Colonic mucosa (tissue), 4 donors: ENCODE results near the gene ESRRG. TPM values are rescaled to one million over a fixed set of nuclear protein-coding genes. Genes with fewer than 3 reads are reported as not detected.
"Not testable (repeated sequence)": the region's sequence is repeated elsewhere in the genome, so short reads cannot be mapped to it uniquely, and the experiment has no call there.

ENCODE experiments used
- DNase-seq: peaks from one replicate; pipeline ENCODE4 v3.0.0-alpha.2; 2020
- H3K27ac ChIP-seq: fragments of 200-600 bp; one replicate; pipeline ENCODE4 v1.8.0; 2021
- H3K27me3 ChIP-seq: fragments of 200-600 bp; one replicate; pipeline ENCODE4 v1.8.0; 2021
- H3K36me3 ChIP-seq: fragments of 200-600 bp; one replicate; pipeline ENCODE4 v1.8.0; 2021
- H3K4me1 ChIP-seq: fragments of 200-600 bp; one replicate; pipeline ENCODE4 v1.8.0; 2021; ENCODE audit warnings: mild to moderate bottlenecking
- H3K4me3 ChIP-seq: fragments of 200-600 bp; one replicate; pipeline ENCODE4 v1.8.0; 2021
- H3K9ac ChIP-seq, 2 donors: one replicate each; pipeline ENCODE4 v1.7.0; 2013; ENCODE audit warnings: control low read depth in 2 of 2, low read depth in 2 of 2, low read length in 2 of 2
- H3K9me3 ChIP-seq: fragments of 200-600 bp; one replicate; pipeline ENCODE4 v1.8.0; 2021
- intact Hi-C: fragments of 100-400 bp; cut with DNase I; formaldehyde crosslinking; loops from one replicate; pipeline ENCODE4 v1.14.1; 2022
- total RNA-seq, 2 donors: library from RNA; stranded (reverse); fragmentation: NEBNext Ultra II Directional in 1 of 2; extraction: Animal tissue kit (Norgen Biotek cat#: 25700) in 1 of 2; gene quantifications; one replicate each; pipeline ENCODE4 v1.2.1, GENCODE V29; 2021
- TF ChIP-seq, protein P1 (sequence below): fragments of 200-600 bp; IDR thresholded peaks from one replicate; pipeline ENCODE4 v1.8.0; 2022; ENCODE audit warnings: antibody characterized with exemption, mild to moderate bottlenecking
- donor health status: healthy.
- donor health status: DM: no; HTN: no; CAD: no.
- donor health status: DM: no; HTN: no; CAD: no.

The ESRRG gene
- total RNA-seq, 2 donors from 2014 or later: 0.10 to 0.27 TPM

- Histone ChIP-seq H3K27ac (no peak overlapping the region), H3K9me3 (no peaks in the 10 kb centered on the region), H3K9ac (no peak overlapping the region), H3K4me3 (no peak overlapping the region), H3K27me3 (no peaks in the 10 kb centered on the region), H3K36me3 (no peaks in the 10 kb centered on the region), H3K4me1 (no peaks in the 10 kb centered on the region)
- TF ChIP-seq, protein P1, sequence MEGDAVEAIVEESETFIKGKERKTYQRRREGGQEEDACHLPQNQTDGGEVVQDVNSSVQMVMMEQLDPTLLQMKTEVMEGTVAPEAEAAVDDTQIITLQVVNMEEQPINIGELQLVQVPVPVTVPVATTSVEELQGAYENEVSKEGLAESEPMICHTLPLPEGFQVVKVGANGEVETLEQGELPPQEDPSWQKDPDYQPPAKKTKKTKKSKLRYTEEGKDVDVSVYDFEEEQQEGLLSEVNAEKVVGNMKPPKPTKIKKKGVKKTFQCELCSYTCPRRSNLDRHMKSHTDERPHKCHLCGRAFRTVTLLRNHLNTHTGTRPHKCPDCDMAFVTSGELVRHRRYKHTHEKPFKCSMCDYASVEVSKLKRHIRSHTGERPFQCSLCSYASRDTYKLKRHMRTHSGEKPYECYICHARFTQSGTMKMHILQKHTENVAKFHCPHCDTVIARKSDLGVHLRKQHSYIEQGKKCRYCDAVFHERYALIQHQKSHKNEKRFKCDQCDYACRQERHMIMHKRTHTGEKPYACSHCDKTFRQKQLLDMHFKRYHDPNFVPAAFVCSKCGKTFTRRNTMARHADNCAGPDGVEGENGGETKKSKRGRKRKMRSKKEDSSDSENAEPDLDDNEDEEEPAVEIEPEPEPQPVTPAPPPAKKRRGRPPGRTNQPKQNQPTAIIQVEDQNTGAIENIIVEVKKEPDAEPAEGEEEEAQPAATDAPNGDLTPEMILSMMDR: no peak
- intact Hi-C loops: no loop called here
- no peak for DNase-seq
Measured at GRCh38 chr1:216705676-216706075, 17.6 kb downstream of the ESRRG start.

- intact Hi-C loops, H3K9me3 ChIP-seq, H3K27ac ChIP-seq, H3K27me3 ChIP-seq, H3K9ac ChIP-seq, H3K36me3 ChIP-seq, H3K4me1 ChIP-seq, DNase-seq, H3K4me3 ChIP-seq: not testable (repeated sequence)
Measured at GRCh38 chr1:216704065-216704464, 19.2 kb downstream of the ESRRG start.

DNA sequence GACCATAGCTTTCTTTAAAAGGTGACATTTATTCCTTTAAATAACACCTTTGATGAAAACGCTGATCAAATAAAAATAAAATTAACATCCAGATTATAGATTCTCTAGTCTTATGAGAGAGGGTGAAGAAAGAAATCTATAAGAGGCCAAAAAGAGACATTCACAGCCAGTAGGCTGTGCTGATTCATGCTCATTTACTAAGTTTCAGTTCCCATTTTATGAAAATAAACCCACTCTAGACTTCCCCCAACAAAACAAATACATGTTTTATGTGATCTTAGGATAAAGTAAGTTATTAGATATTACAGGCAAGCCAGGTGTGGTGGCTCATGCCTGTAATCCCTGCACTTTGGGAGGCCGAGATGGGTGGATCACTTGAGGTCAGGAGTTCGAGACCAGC lies 21.1 kb downstream of the ESRRG start:
- H3K9me3 ChIP-seq: no peaks in the 10 kb centered on the region
- no peak for DNase-seq
- intact Hi-C loops: no loop called here
- no peaks in the 10 kb centered on the region for H3K27me3 ChIP-seq
- no peaks in the 10 kb centered on the region for H3K36me3 ChIP-seq
- no peak overlapping the region for H3K27ac ChIP-seq
- H3K4me3 ChIP-seq: no peak overlapping the region
- H3K4me1 ChIP-seq: no peaks in the 10 kb centered on the region
- H3K9ac ChIP-seq: no peak overlapping the region
- TF ChIP-seq, protein P1: no peak

GRCh38 chr1:216700779-216701178 lies 22.4 kb downstream of the ESRRG start:
- H3K4me3 ChIP-seq: no peak overlapping the region
- no peak overlapping the region for H3K9ac ChIP-seq
- TF ChIP-seq, protein P1: no peak
- no peaks in the 10 kb centered on the region for H3K36me3 ChIP-seq
- intact Hi-C loops: no loop called here
- no peak overlapping the region for H3K27ac ChIP-seq
- DNase-seq: no peak
- H3K4me1 ChIP-seq: no peaks in the 10 kb centered on the region
- no peaks in the 10 kb centered on the region for H3K27me3 ChIP-seq
- H3K9me3 ChIP-seq: no peaks in the 10 kb centered on the region

- no peaks in the 10 kb centered on the region for H3K36me3 ChIP-seq
- no peak overlapping the region for H3K27ac ChIP-seq
- H3K9me3 ChIP-seq: no peaks in the 10 kb centered on the region
- no peak for DNase-seq
- H3K4me1 ChIP-seq: no peaks in the 10 kb centered on the region
- no peak overlapping the region for H3K9ac ChIP-seq
- TF ChIP-seq, protein P1: no peak
- intact Hi-C loops: no loop called here
- no peaks in the 10 kb centered on the region for H3K27me3 ChIP-seq
- H3K4me3 ChIP-seq: no peak overlapping the region
Measured at GRCh38 chr1:216691710-216692109, 31.5 kb downstream of the ESRRG start.

DNA sequence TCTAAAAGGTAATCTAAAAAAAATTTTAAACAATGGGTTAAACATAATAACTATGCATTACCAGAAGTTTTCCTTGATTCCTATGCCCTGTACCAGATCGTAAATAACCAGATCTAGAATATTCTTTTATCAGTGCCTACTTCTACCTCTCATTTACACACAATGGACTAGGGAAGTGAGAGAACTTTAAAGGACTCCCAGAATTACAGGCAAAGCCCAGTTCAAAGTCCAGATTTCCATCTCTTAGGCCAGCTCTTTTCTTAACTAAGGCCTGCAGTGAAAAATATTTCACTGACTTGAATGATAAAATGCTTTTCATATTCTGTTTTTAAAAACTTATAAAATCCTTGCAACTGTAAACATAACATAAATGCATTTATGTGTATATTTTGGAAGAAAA lies 32.6 kb downstream of the ESRRG start:
- Histone ChIP-seq H3K9ac (no peak overlapping the region), H3K36me3 (no peaks in the 10 kb centered on the region), H3K4me3 (no peak overlapping the region), H3K9me3 (no peaks in the 10 kb centered on the region), H3K27ac (no peak overlapping the region), H3K4me1 (no peaks in the 10 kb centered on the region), H3K27me3 (no peaks in the 10 kb centered on the region)
- intact Hi-C loops: no loop called here
- DNase-seq: no peak
- TF ChIP-seq, protein P1: no peak
